ENCODE measurements around the gene SPEM1. TPM values are rescaled to one million over a fixed set of nuclear protein-coding genes. Genes with fewer than 3 reads are reported as not detected.
A peak's percentile ranks its signal among the peaks of the same experiment; 100 is the strongest.

The SPEM1 gene
- total and polyA plus RNA-seq, 2 of the 13 experiments (the other 11 are each of a cell fraction or from before 2014, with no cell fraction given), result not detected

DNA sequence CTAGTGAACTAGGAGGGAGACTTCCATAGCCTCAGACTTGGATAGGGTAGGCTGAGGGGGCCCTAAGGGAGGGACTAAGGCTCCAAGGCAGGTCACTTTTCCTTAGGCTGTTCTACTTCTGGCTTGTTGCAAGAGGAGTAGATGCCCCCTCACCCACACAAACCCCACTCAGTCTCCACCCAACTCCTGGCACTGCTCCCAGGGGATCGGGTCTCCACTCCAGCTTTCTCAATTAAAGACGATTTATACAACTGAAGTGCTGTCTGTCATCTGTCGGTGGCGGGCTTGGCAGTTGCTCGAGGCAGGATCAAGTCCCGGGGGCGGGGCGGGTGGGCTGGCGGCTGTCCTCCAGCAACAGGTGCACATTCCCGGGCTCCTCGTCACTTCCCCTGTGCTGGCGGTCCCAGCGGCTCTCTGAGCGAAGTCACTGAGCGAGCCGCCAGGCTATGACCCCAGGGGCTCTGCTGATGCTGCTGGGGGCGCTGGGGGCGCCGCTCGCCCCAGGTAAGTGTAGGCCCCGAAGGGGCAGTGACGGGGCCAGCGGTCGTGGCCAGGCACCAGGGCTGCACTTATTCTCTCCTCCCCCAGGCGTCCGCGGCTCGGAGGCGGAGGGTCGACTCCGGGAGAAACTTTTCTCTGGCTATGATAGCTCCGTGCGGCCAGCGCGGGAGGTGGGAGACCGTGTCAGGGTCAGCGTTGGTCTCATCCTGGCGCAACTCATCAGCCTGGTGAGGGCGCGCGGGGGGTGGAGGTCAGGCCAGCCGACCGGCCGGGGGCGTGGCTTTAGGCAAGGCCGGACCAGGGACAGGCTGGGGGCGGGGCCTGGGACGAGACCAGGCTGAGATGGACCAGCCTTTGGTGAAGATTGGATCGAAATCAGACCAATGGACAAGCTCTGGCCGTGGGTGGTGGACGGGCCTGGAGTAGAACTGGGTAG, 24.8 kb downstream of the SPEM1 start, which contains the start of gene CHRNB1 (continued):
- TF ChIP-seq, protein P1, sequence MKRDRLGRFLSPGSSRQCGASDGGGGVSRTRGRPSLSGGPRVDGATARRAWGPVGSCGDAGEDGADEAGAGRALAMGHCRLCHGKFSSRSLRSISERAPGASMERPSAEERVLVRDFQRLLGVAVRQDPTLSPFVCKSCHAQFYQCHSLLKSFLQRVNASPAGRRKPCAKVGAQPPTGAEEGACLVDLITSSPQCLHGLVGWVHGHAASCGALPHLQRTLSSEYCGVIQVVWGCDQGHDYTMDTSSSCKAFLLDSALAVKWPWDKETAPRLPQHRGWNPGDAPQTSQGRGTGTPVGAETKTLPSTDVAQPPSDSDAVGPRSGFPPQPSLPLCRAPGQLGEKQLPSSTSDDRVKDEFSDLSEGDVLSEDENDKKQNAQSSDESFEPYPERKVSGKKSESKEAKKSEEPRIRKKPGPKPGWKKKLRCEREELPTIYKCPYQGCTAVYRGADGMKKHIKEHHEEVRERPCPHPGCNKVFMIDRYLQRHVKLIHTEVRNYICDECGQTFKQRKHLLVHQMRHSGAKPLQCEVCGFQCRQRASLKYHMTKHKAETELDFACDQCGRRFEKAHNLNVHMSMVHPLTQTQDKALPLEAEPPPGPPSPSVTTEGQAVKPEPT (CRISPR knock-in tag; IDR thresholded peaks at IDR 0.05; ENCODE audit: low read depth), result no peak
- TF ChIP-seq ZNF878 (CRISPR knock-in tag; IDR thresholded peaks at IDR 0.05) (no peak), GATA4 (IDR thresholded peaks at IDR 0.05; ENCODE audit: borderline replicate concordance, low read depth) (no peak), CHD4 (IDR thresholded peaks at IDR 0.05; ENCODE audit: borderline replicate concordance, low read length) (no peak), ZNF138 (CRISPR knock-in tag; IDR thresholded peaks at IDR 0.05; ENCODE audit: low read depth) (no peak), ZBTB8A (CRISPR knock-in tag; IDR thresholded peaks at IDR 0.05; ENCODE audit: borderline replicate concordance, low read depth) (no peak), MAFG (CRISPR knock-in tag; IDR thresholded peaks at IDR 0.05) (no peak), SRSF4 (IDR thresholded peaks at IDR 0.05; ENCODE audit: low read depth, low read length, poor library complexity, severe bottlenecking) (no peak), ZNF367 (CRISPR knock-in tag; IDR thresholded peaks at IDR 0.05; ENCODE audit: borderline replicate concordance) (no peak), ZBTB42 (CRISPR knock-in tag; IDR thresholded peaks at IDR 0.05) (no peak), IRF2 (CRISPR knock-in tag; IDR thresholded peaks at IDR 0.05) (peak; percentile 37; the same call in 1 of the 2 replicates), AHR (CRISPR knock-in tag; IDR thresholded peaks at IDR 0.05) (no peak), TAF1 (CRISPR knock-in tag; IDR thresholded peaks at IDR 0.05) (peak; percentile 64; the same call in 1 of the 2 replicates), NFYB (CRISPR knock-in tag; IDR thresholded peaks at IDR 0.05) (no peak; the same call in 1 of the 2 replicates), ZNF614 (CRISPR knock-in tag; IDR thresholded peaks at IDR 0.05; ENCODE audit: borderline replicate concordance) (no peak), TBL1XR1 (IDR thresholded peaks at IDR 0.05; ENCODE audit: borderline replicate concordance, low read length, partially characterized antibody) (peak; percentile 48), ADNP (CRISPR knock-in tag; IDR thresholded peaks at IDR 0.05) (no peak), ZNF776 (CRISPR knock-in tag; IDR thresholded peaks at IDR 0.05) (peak; percentile 58; the same call in 1 of the 2 replicates), ZNF550 (CRISPR knock-in tag; IDR thresholded peaks at IDR 0.05; ENCODE audit: borderline replicate concordance) (no peak), ZNF816 (CRISPR knock-in tag; IDR thresholded peaks at IDR 0.05; ENCODE audit: borderline replicate concordance) (no peak), ZNF629 (CRISPR knock-in tag; conservative IDR thresholded peaks at IDR 0.05) (no peak)
- TF ChIP-seq, protein P2, sequence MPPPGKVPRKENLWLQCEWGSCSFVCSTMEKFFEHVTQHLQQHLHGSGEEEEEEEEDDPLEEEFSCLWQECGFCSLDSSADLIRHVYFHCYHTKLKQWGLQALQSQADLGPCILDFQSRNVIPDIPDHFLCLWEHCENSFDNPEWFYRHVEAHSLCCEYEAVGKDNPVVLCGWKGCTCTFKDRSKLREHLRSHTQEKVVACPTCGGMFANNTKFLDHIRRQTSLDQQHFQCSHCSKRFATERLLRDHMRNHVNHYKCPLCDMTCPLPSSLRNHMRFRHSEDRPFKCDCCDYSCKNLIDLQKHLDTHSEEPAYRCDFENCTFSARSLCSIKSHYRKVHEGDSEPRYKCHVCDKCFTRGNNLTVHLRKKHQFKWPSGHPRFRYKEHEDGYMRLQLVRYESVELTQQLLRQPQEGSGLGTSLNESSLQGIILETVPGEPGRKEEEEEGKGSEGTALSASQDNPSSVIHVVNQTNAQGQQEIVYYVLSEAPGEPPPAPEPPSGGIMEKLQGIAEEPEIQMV (CRISPR knock-in tag; IDR thresholded peaks at IDR 0.05; ENCODE audit: low read depth), result peak; percentile 69; the same call in 1 of the 2 replicates
- TF ChIP-seq, protein P3, sequence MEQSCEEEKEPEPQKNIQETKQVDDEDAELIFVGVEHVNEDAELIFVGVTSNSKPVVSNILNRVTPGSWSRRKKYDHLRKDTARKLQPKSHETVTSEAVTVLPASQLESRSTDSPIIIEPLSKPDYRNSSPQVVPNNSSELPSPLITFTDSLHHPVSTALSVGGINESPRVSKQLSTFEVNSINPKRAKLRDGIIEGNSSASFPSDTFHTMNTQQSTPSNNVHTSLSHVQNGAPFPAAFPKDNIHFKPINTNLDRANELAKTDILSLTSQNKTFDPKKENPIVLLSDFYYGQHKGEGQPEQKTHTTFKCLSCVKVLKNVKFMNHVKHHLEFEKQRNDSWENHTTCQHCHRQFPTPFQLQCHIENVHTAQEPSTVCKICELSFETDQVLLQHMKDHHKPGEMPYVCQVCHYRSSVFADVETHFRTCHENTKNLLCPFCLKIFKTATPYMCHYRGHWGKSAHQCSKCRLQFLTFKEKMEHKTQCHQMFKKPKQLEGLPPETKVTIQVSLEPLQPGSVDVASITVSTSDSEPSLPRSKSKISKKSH (CRISPR knock-in tag; IDR thresholded peaks at IDR 0.05; ENCODE audit: borderline replicate concordance), result no peak
- TF ChIP-seq, protein P4, sequence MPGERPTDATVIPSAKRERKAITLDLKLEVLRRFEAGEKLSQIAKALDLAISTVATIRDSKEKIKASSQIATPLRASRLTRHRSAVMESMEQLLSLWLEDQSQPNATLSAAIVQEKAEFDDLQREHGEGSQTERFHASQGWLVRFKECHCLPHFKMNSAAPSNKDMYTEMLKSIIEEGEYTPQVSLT (CRISPR knock-in tag; IDR thresholded peaks at IDR 0.05; ENCODE audit: borderline replicate concordance, low read depth), result peak; percentile 48; the same call in 1 of the 2 replicates
